ENCODE measurements around the gene SNX6.
"Not testable (repeated sequence)": the region's sequence is repeated elsewhere in the genome, so short reads cannot be mapped to it uniquely, and the experiment has no call there.

Gene SNX6

GRCh38 chr14:34634360-34634771 is 4.4 kb upstream of the SNX6 start:
- not testable (repeated sequence) for DNase-seq (ENCODE audit: low read depth)

- DNase-seq (ENCODE audit: low read depth), result no peak
Measured at GRCh38 chr14:34633742-34634141, 3.8 kb upstream of the SNX6 start.

GRCh38 chr14:34632411-34632978 is 2.5 kb upstream of the SNX6 start:
- no peak for DNase-seq (ENCODE audit: low read depth)

GRCh38 chr14:34629344-34629656 is 648 bp downstream of the SNX6 start:
- no peak for DNase-seq (ENCODE audit: low read depth)

GRCh38 chr14:34628681-34629135 is 1.2 kb downstream of the SNX6 start:
- peak; percentile 10 for DNase-seq (ENCODE audit: low read depth)

- DNase-seq (ENCODE audit: low read depth), result no peak
Measured at GRCh38 chr14:34623506-34623905, 6.4 kb downstream of the SNX6 start.

- no peak for DNase-seq (ENCODE audit: low read depth)
Measured at GRCh38 chr14:34620839-34621238, 9.1 kb downstream of the SNX6 start.

- DNase-seq (ENCODE audit: low read depth), result no peak
Measured at GRCh38 chr14:34620115-34620514, 9.8 kb downstream of the SNX6 start.

GRCh38 chr14:34619471-34619870 is 10.5 kb downstream of the SNX6 start:
- DNase-seq (ENCODE audit: low read depth), result no peak

- no peak for DNase-seq (ENCODE audit: low read depth)
Measured at GRCh38 chr14:34616360-34616759, 13.6 kb downstream of the SNX6 start.

- no peak for DNase-seq (ENCODE audit: low read depth)
Measured at GRCh38 chr14:34615507-34615906, 14.4 kb downstream of the SNX6 start.

- no peak for DNase-seq (ENCODE audit: low read depth)
Measured at GRCh38 chr14:34614638-34615037, 15.3 kb downstream of the SNX6 start.

GRCh38 chr14:34610101-34610500 is 19.8 kb downstream of the SNX6 start:
- no peak for DNase-seq (ENCODE audit: low read depth)

- DNase-seq (ENCODE audit: low read depth), result no peak
Measured at GRCh38 chr14:34605461-34605860, 24.5 kb downstream of the SNX6 start.

GRCh38 chr14:34604995-34605394 is 25.0 kb downstream of the SNX6 start:
- DNase-seq (ENCODE audit: low read depth), result no peak

GRCh38 chr14:34596891-34597290 is 33.1 kb downstream of the SNX6 start:
- no peak for DNase-seq (ENCODE audit: low read depth)

- no peak for DNase-seq (ENCODE audit: low read depth)
Measured at GRCh38 chr14:34593740-34594375, 36.1 kb downstream of the SNX6 start.

GRCh38 chr14:34592623-34593022 is 37.3 kb downstream of the SNX6 start:
- no peak for DNase-seq (ENCODE audit: low read depth)

GRCh38 chr14:34583525-34583924 is 46.4 kb downstream of the SNX6 start:
- no peak for DNase-seq (ENCODE audit: low read depth)

GRCh38 chr14:34582117-34582680 is 47.7 kb downstream of the SNX6 start:
- no peak for DNase-seq (ENCODE audit: low read depth)

- DNase-seq (ENCODE audit: low read depth), result no peak
Measured at GRCh38 chr14:34580381-34580780, 49.6 kb downstream of the SNX6 start.

- no peak for DNase-seq (ENCODE audit: low read depth)
Measured at GRCh38 chr14:34571771-34572170, 58.2 kb downstream of the SNX6 start.

- DNase-seq (ENCODE audit: low read depth), result no peak
Measured at GRCh38 chr14:34569750-34570149, 60.2 kb downstream of the SNX6 start.

- DNase-seq (ENCODE audit: low read depth), result no peak
Measured at GRCh38 chr14:34568803-34569202, 61.1 kb downstream of the SNX6 start.

Data from stimulated activated CD4-positive, alpha-beta T cell treated with anti-CD3 and anti-CD28 coated beads, Interleukin-2, amount 100 ng/mL, for 4 hours (primary cell).